Measurements from ENCODE around the gene PNKP. TPM values are rescaled to one million over a fixed set of nuclear protein-coding genes. Genes with fewer than 3 reads are reported as not detected.

The PNKP gene
- total and polyA plus RNA-seq, 9 of the 15 experiments (the other 6 are each of a cell fraction or from before 2014, with no cell fraction given): 2.8 to 85.4 (median 25.3) TPM

- TF ChIP-seq ELK1 (CRISPR knock-in tag; IDR thresholded peaks at IDR 0.05) (no peak), RBM22 (IDR thresholded peaks at IDR 0.05; ENCODE audit: low read depth, low read length, poor library complexity, severe bottlenecking) (no peak), PHTF2 (CRISPR knock-in tag; IDR thresholded peaks at IDR 0.05) (no peak), MXI1 (IDR thresholded peaks at IDR 0.05; ENCODE audit: low read depth, low read length) (peak; percentile 78; the same call in 1 of the 2 replicates), ZC3H4 (CRISPR knock-in tag; IDR thresholded peaks at IDR 0.05; ENCODE audit: borderline replicate concordance) (no peak; the same call in 1 of the 2 replicates), ZNF165 (CRISPR knock-in tag; IDR thresholded peaks at IDR 0.05; ENCODE audit: borderline replicate concordance) (no peak), JUND (IDR thresholded peaks at IDR 0.05; ENCODE audit: borderline replicate concordance, low read depth, low read length) (peak; percentile 85), JUND (tag; IDR thresholded peaks at IDR 0.05; ENCODE audit: borderline replicate concordance, low read depth, low read length) (peak; percentile 49; the same call in 1 of the 3 replicates), MBD2 (IDR thresholded peaks at IDR 0.05; ENCODE audit: borderline replicate concordance, low read depth) (peak; percentile 86), SNIP1 (IDR thresholded peaks at IDR 0.05; ENCODE audit: low read depth) (no peak), HDAC6 (IDR thresholded peaks at IDR 0.05; ENCODE audit: low read depth, low read length) (no peak), ZNF436 (CRISPR knock-in tag; IDR thresholded peaks at IDR 0.05) (no peak), HLTF (IDR thresholded peaks at IDR 0.05) (0 out of 2 replicates have a peak, but pooled peaks have one; percentile 42), GTF2F1 (IDR thresholded peaks at IDR 0.05; ENCODE audit: low read depth, low read length) (no peak), ZNF140 (CRISPR knock-in tag; IDR thresholded peaks at IDR 0.05) (no peak), SNRNP70 (optimal IDR thresholded peaks at IDR 0.05; ENCODE audit: low read depth, low read length) (no peak), REST (IDR thresholded peaks at IDR 0.05; ENCODE audit: borderline replicate concordance) (no peak), REST (CRISPR knock-in tag; IDR thresholded peaks at IDR 0.05; ENCODE audit: low read depth) (0 out of 2 replicates have a peak, but pooled peaks have one; percentile 15), ZNF217 (CRISPR knock-in tag; IDR thresholded peaks at IDR 0.05) (no peak)
- TF ChIP-seq, protein P1, sequence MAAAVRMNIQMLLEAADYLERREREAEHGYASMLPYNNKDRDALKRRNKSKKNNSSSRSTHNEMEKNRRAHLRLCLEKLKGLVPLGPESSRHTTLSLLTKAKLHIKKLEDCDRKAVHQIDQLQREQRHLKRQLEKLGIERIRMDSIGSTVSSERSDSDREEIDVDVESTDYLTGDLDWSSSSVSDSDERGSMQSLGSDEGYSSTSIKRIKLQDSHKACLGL (CRISPR knock-in tag; IDR thresholded peaks at IDR 0.05; ENCODE audit: borderline replicate concordance, poor library complexity, severe bottlenecking): no peak
Observed at GRCh38 chr19:49876422-49877019, 9.1 kb upstream of the PNKP start (continued).
